Upper lobe of left lung (tissue), 6 donors: ENCODE measurements around the gene LATS2. TPM values are rescaled to one million over a fixed set of nuclear protein-coding genes. Genes with fewer than 3 reads are reported as not detected.
A peak's percentile ranks its signal among the peaks of the same experiment; 100 is the strongest.

ENCODE experiments used
- ATAC-seq, 2 donors: fragments of 200-7000 bp; cut with Tn5 transposase; one replicate each; pipeline ENCODE4 v1.9.1; 2022; ENCODE audit warnings: mild to moderate bottlenecking in 2 of 2, moderate library complexity in 2 of 2; ENCODE audit not compliant: low FRiP score in 2 of 2
- DNase-seq, 2 donors: peaks; one replicate each; pipeline ENCODE4 v3.0.0-alpha.2; 2019 to 2020
- H3K27ac ChIP-seq, 4 donors: fragments of 200-600 bp; sonication (generic); one replicate each; pipeline ENCODE4 v1.5.1; 2016 to 2019
- H3K27me3 ChIP-seq, 4 donors: fragments of 200-600 bp; sonication (generic); one replicate each; pipeline ENCODE4 v1.5.1; 2017 to 2019
- H3K36me3 ChIP-seq, 4 donors: fragments of 200-600 bp; sonication (generic); one replicate each; pipeline ENCODE4 v1.5.1; 2016 to 2019
- H3K4me1 ChIP-seq, 4 donors: fragments of 200-600 bp; sonication (generic); one replicate each; pipeline ENCODE4 v1.5.1; 2018 to 2019
- H3K4me3 ChIP-seq, 4 donors: fragments of 200-600 bp; sonication (generic); one replicate each; pipeline ENCODE4 v1.5.1; 2017 to 2019; ENCODE audit warnings: mild to moderate bottlenecking in 2 of 4, moderate library complexity in 1 of 4
- H3K9me3 ChIP-seq, 4 donors: fragments of 200-600 bp; sonication (generic); one replicate each; pipeline ENCODE4 v1.5.1; 2018 to 2019
- EP300 ChIP-seq, 4 donors: sonication (generic); formaldehyde crosslinking; IDR thresholded peaks; one replicate each; pipeline ENCODE4 v1.5.1; 2017; ENCODE audit warnings: antibody characterized with exemption in 4 of 4, control low read depth in 2 of 4
- POLR2A ChIP-seq, 4 donors: fragments of 450-650 bp; IDR thresholded peaks; one replicate each; pipeline ENCODE4 v1.5.1; 2016 to 2017; ENCODE audit warnings: antibody characterized with exemption in 4 of 4, mild to moderate bottlenecking in 2 of 4
- POLR2AphosphoS5 ChIP-seq, 2 donors: sonication (generic); formaldehyde crosslinking; IDR thresholded peaks; one replicate each; pipeline ENCODE4 v1.5.1; 2017; ENCODE audit warnings: antibody characterized with exemption in 2 of 2
- WGBS, 2 donors: methylation state at CpG; one replicate each; pipeline ENCODE4 v1.1.5; 2017 to 2018; 5-methylcytosine and 5-hydroxymethylcytosine counted together
- total RNA-seq, 6 donors: library from RNA; depleted of rRNA in 4 of 6; stranded (reverse); fragments of >200 nt in 4 of 6; gene quantifications; one replicate each; pipeline versions ENCODE4 v1.1.0 to v1.2.1, GENCODE V29; 2016 to 2021
- TF ChIP-seq, protein P1 (sequence below), 6 experiments: fragments of 450-650 bp in 4 of 6; fragments of 200-600 bp in 2 of 6; sonication (generic) in 2 of 6; IDR thresholded peaks; one replicate each; pipeline ENCODE4 v1.5.1; 2016 to 2019; ENCODE audit warnings: antibody characterized with exemption in 6 of 6
- donor health status: DM: no; HTN: no; CAD: no; lungs with moderate emphysema.
- donor health status: DM: no; HTN: yes; CAD: no; lungs with severe emphysema.

LATS2 gene
- total RNA-seq, 6 donors from 2014 or later, result 26.2 to 44.4 (median 39.5) TPM

DNA sequence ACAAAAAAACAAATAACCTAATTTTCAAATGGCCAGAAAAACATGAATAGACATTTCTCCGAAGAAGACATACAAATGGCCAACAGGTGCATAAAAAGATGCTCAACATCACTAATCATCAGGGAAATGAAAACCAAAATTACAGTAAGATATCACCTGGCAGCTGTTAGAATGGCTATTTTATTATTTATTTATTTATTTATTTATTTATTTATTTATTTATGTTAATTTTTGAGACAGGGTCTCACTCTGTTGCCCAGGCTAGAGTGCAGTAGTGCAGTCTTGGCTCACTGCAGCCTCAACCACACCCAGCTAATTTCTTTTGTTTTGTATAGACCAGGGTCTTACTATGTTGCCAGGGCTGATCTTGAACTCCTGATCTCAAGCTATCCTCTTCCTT lies 27.1 kb upstream of the LATS2 start:
- H3K4me3 ChIP-seq, result no peak overlapping the region
- 94 to 97% methylated on average over 1 of the region's 1 CpG for WGBS, 2 donors
- H3K9me3 ChIP-seq, result no peaks in the 10 kb centered on the region
- TF ChIP-seq, protein P1, sequence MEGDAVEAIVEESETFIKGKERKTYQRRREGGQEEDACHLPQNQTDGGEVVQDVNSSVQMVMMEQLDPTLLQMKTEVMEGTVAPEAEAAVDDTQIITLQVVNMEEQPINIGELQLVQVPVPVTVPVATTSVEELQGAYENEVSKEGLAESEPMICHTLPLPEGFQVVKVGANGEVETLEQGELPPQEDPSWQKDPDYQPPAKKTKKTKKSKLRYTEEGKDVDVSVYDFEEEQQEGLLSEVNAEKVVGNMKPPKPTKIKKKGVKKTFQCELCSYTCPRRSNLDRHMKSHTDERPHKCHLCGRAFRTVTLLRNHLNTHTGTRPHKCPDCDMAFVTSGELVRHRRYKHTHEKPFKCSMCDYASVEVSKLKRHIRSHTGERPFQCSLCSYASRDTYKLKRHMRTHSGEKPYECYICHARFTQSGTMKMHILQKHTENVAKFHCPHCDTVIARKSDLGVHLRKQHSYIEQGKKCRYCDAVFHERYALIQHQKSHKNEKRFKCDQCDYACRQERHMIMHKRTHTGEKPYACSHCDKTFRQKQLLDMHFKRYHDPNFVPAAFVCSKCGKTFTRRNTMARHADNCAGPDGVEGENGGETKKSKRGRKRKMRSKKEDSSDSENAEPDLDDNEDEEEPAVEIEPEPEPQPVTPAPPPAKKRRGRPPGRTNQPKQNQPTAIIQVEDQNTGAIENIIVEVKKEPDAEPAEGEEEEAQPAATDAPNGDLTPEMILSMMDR (IDR thresholded peaks at IDR 0.05), result no peak
- TF ChIP-seq POLR2AphosphoS5 (IDR thresholded peaks at IDR 0.05) (no peak), EP300 (IDR thresholded peaks at IDR 0.05) (no peak), POLR2A (IDR thresholded peaks at IDR 0.05) (no peak)
- H3K4me1 ChIP-seq, result no peaks in the 10 kb centered on the region
- no peaks in the 10 kb centered on the region for H3K36me3 ChIP-seq
- no peak for DNase-seq
- H3K27ac ChIP-seq, result no peak overlapping the region
- no peaks in the 10 kb centered on the region for H3K27me3 ChIP-seq
- no peak for ATAC-seq

DNA sequence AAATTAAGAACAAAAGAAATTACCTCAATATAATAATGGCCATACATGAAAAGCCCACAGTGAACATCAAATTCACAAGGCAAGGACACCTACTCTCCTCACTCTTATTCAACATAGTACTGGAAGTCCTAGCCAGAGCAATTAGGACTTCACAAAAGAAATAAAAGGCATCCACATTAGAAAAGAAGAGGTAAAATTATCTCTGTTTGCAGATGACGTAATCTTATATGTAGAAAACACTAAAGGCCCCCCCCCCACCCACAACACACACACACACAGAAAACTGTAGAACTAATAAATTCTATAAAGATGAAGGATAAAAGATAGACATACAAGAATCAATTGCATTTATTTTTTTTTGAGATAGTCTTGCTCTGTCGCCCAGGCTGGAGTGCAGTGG lies 25.5 kb upstream of the LATS2 start:
- Histone ChIP-seq H3K4me3 (no peak overlapping the region), H3K27ac (no peak overlapping the region), H3K27me3 (no peaks in the 10 kb centered on the region), H3K9me3 (no peaks in the 10 kb centered on the region), H3K36me3 (no peaks in the 10 kb centered on the region), H3K4me1 (no peaks in the 10 kb centered on the region)
- DNase-seq, result no peak
- ATAC-seq, result no peak
- no peak for TF ChIP-seq EP300 (IDR thresholded peaks at IDR 0.05)
- no peak for TF ChIP-seq POLR2AphosphoS5 (IDR thresholded peaks at IDR 0.05)
- no peak for TF ChIP-seq POLR2A (IDR thresholded peaks at IDR 0.05)
- TF ChIP-seq, protein P1 (IDR thresholded peaks at IDR 0.05), result no peak
- 90 to 94% methylated on average over 2 of the region's 2 CpGs for WGBS, 2 donors

DNA sequence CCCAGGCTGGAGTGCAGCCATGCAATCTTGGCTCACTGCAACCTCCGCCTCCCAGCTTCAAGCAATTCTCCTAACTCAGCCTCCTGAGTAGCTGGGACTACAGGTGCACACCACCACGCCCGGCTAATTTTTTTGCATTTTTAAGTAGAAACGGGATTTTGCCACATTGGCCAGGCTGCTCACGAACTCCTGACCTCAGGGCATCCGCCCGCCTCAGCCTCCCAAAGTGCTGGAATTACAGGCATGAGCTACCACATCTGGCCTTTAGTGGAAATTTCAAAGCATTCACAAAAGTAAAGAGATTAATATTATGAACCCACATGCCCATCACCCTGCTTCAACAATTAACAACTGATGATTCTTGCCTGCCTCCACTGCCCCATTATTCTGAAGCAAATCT lies 20.5 kb upstream of the LATS2 start:
- ATAC-seq (no peak), DNase-seq (no peak)
- TF ChIP-seq EP300 (IDR thresholded peaks at IDR 0.05) (no peak), POLR2AphosphoS5 (IDR thresholded peaks at IDR 0.05) (no peak), POLR2A (IDR thresholded peaks at IDR 0.05) (no peak)
- TF ChIP-seq, protein P1 (IDR thresholded peaks at IDR 0.05), result no peak
- Histone ChIP-seq H3K27ac (no peak overlapping the region), H3K4me1 (peaks cover 0 to 9% (median 2%) of the 10 kb centered on the region in 4 donors), H3K36me3 (no peaks in the 10 kb centered on the region), H3K4me3 (no peak overlapping the region), H3K9me3 (no peaks in the 10 kb centered on the region), H3K27me3 (no peaks in the 10 kb centered on the region)
- WGBS, 2 donors, result 93 to 97% methylated on average over 7 of the region's 7 CpGs

DNA sequence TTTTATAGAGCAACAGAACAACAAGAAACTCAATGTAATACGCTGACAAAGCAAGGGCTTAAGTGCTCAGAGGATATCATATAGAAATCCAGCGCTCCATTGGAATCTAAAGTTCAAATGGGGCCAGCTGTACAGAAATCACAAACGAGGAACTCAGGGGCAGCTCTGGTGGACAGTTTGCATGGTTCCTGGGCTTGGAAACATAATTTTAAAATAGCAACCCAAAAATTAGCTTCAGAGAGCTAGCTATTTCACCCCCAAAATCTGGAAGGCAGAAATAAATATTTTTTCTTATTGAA lies 19.2 kb upstream of the LATS2 start:
- WGBS, 2 donors, result 63 to 79% methylated on average over 3 of the region's 3 CpGs
- Histone ChIP-seq H3K36me3 (no peaks in the 10 kb centered on the region), H3K4me3 (no peak overlapping the region), H3K27me3 (no peaks in the 10 kb centered on the region), H3K9me3 (no peaks in the 10 kb centered on the region), H3K27ac (peak overlapping the region in 2 of 4 donors; percentile 24 to 58), H3K4me1 (peaks cover 6 to 9% (median 7%) of the 10 kb centered on the region in 4 donors)
- DNase-seq, result no peak
- no peak for ATAC-seq
- TF ChIP-seq, protein P1 (IDR thresholded peaks at IDR 0.05), result no peak
- TF ChIP-seq POLR2A (IDR thresholded peaks at IDR 0.05) (no peak), POLR2AphosphoS5 (IDR thresholded peaks at IDR 0.05) (no peak), EP300 (IDR thresholded peaks at IDR 0.05) (no peak)

DNA sequence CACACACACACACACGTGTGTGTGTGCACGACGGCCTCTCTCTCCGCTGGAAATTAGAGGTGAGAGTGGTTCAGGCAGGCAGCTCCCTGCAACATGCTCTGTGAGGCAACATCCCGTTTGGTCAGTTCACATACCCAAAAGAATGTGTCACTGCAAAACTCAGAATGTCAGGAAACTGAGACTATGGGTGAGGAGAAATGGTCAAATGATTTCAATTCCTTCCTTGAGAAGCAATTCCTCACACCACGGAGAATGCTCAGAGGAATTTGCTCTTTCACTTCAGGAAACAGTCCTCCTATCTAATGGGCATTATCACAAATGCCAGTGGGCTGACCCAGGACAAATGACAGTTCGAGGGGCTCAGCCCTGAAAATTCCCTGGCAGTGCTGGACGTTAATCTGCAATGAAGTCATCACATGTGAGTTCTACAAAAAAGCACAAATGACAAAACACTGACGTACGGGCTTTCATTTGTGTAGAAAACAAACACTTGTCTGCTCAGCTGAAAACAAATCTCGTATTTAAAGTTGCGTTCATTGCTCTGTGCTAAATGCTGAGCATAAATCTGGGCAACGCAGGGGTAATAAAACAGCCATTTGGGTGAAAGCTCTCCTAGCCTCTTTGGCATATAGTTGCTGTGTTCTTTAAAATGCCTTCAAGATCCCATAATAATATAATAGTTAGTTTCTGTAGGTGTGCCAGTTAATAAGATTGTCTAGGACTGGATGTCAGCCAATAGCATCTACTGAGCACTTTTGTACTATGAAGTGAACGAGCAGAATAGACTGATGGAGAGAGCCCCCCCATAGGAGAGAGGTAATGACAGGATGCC lies 18.6 kb upstream of the LATS2 start:
- H3K27ac ChIP-seq, result peak overlapping the region; percentile 12 to 58 (median 27)
- no peaks in the 10 kb centered on the region for H3K9me3 ChIP-seq
- peak; percentile 64 to 81 for ATAC-seq
- no peaks in the 10 kb centered on the region for H3K27me3 ChIP-seq
- WGBS, 2 donors, result 33 to 43% methylated on average over 14 of the region's 14 CpGs
- TF ChIP-seq POLR2A (IDR thresholded peaks at IDR 0.05), result no peak
- peak; percentile 18 to 74 for TF ChIP-seq POLR2AphosphoS5 (IDR thresholded peaks at IDR 0.05)
- peaks cover 7 to 12% (median 12%) of the 10 kb centered on the region in 4 donors for H3K4me1 ChIP-seq
- no peak for DNase-seq
- no peaks in the 10 kb centered on the region for H3K36me3 ChIP-seq
- H3K4me3 ChIP-seq, result peak overlapping the region in 2 of 4 donors; percentile 9 to 19
